Activated CD8-positive, alpha-beta memory T cell treated with anti-CD3 and anti-CD28 coated beads for 36 hours (primary cell): ENCODE measurements around the gene BICD1. TPM values are rescaled to one million over a fixed set of nuclear protein-coding genes. Genes with fewer than 3 reads are reported as not detected.

Experiments used
- CTCF ChIA-PET: fragments of 350-600 bp; sonication (Branson Sonifier 250); formaldehyde crosslinking; loops from one replicate; lab custom pipeline; 2021; ENCODE audit warnings: antibody characterized with exemption; lab: Charles Lee
- POLR2A ChIA-PET: fragments of 350-600 bp; sonication (Branson Sonifier 250); formaldehyde crosslinking; loops from one replicate; lab custom pipeline; 2021; ENCODE audit warnings: antibody characterized with exemption; lab: Charles Lee
- total RNA-seq, 2 experiments: library from RNA; stranded (reverse); gene quantifications; one replicate each; pipeline ENCODE4 v1.2.3, GENCODE V29; 2021

Gene BICD1
- total RNA-seq, 2 experiments from 2014 or later, result 18.7 to 19.4 TPM

GRCh38 chr12:32131666-32132065 is 25.0 kb downstream of the BICD1 start:
- ChIA-PET CTCF (no interaction called here), POLR2A (no interaction called here)

- ChIA-PET POLR2A (interaction anchor here (0.6 to 1.0 kb wide), 4 partner anchors 27 to 1888 kb away, joined by 4 to 6 read pairs (median 4); partner anchors contain the start of gene BICD1), CTCF (no interaction called here)
Measured at GRCh38 chr12:32134101-32134888, 27.6 kb downstream of the BICD1 start.

- CTCF ChIA-PET, result interaction anchor here (0.5 to 1.1 kb wide), 2 partner anchors 176 to 273 kb away, joined by 3 read pairs; no protein-coding TSS in a partner anchor
- POLR2A ChIA-PET, result no interaction called here
Measured at GRCh38 chr12:32135967-32136366, 29.3 kb downstream of the BICD1 start.

GRCh38 chr12:32136404-32136803 is 29.8 kb downstream of the BICD1 start:
- ChIA-PET POLR2A (no interaction called here), CTCF (interaction anchor here (1.1 kb wide), 1 partner anchor 176 kb away, joined by 3 read pairs; no protein-coding TSS in a partner anchor)

- ChIA-PET CTCF (interaction anchor here (1.0 kb wide), 1 partner anchor 79 kb away, joined by 5 read pairs; no protein-coding TSS in a partner anchor), POLR2A (no interaction called here)
Measured at GRCh38 chr12:32139064-32139421, 32.4 kb downstream of the BICD1 start.

- CTCF ChIA-PET, result no interaction called here
- POLR2A ChIA-PET, result no interaction called here
Measured at GRCh38 chr12:32140877-32141276, 34.2 kb downstream of the BICD1 start.

GRCh38 chr12:32145096-32145495 is 38.4 kb downstream of the BICD1 start:
- CTCF ChIA-PET, result no interaction called here

GRCh38 chr12:32146074-32146873 is 39.6 kb downstream of the BICD1 start:
- CTCF ChIA-PET, result no interaction called here
- POLR2A ChIA-PET, result no interaction called here

More at GRCh38 chr12:32145096-32145495, 38.4 kb downstream of the BICD1 start:
- POLR2A ChIA-PET, result no interaction called here

- POLR2A ChIA-PET, result no interaction called here
Measured at GRCh38 chr12:32148372-32148771, 41.7 kb downstream of the BICD1 start.

GRCh38 chr12:32149489-32149888 is 42.8 kb downstream of the BICD1 start:
- CTCF ChIA-PET, result no interaction called here
- POLR2A ChIA-PET, result no interaction called here

More at GRCh38 chr12:32148372-32148771, 41.7 kb downstream of the BICD1 start:
- CTCF ChIA-PET, result no interaction called here

GRCh38 chr12:32151086-32151485 is 44.4 kb downstream of the BICD1 start:
- ChIA-PET CTCF (no interaction called here), POLR2A (no interaction called here)

GRCh38 chr12:32151552-32151951 is 44.9 kb downstream of the BICD1 start:
- POLR2A ChIA-PET, result no interaction called here
- CTCF ChIA-PET, result no interaction called here

- ChIA-PET POLR2A (no interaction called here), CTCF (interaction anchor here (0.6 kb wide), 1 partner anchor 196 kb away, joined by 3 read pairs; no protein-coding TSS in a partner anchor)
Measured at GRCh38 chr12:32155041-32155440, 48.4 kb downstream of the BICD1 start.

GRCh38 chr12:32155961-32156529 is 49.4 kb downstream of the BICD1 start:
- POLR2A ChIA-PET, result no interaction called here

GRCh38 chr12:32158525-32158924 is 51.9 kb downstream of the BICD1 start:
- CTCF ChIA-PET, result interaction anchor here (0.7 kb wide), 1 partner anchor 34 kb away, joined by 5 read pairs; no protein-coding TSS in a partner anchor
- POLR2A ChIA-PET, result no interaction called here

More at GRCh38 chr12:32155961-32156529, 49.4 kb downstream of the BICD1 start:
- CTCF ChIA-PET, result interaction anchor here (0.5 kb wide), 1 partner anchor 114 kb away, joined by 3 read pairs; no protein-coding TSS in a partner anchor

- POLR2A ChIA-PET, result no interaction called here
- CTCF ChIA-PET, result no interaction called here
Measured at GRCh38 chr12:32159381-32159780, 52.7 kb downstream of the BICD1 start.

GRCh38 chr12:32159925-32160324 is 53.3 kb downstream of the BICD1 start:
- ChIA-PET CTCF (no interaction called here), POLR2A (no interaction called here)

GRCh38 chr12:32161058-32161457 is 54.4 kb downstream of the BICD1 start:
- ChIA-PET POLR2A (no interaction called here), CTCF (no interaction called here)

- CTCF ChIA-PET, result no interaction called here
- POLR2A ChIA-PET, result no interaction called here
Measured at GRCh38 chr12:32163596-32163995, 56.9 kb downstream of the BICD1 start.

GRCh38 chr12:32166510-32166909 is 59.9 kb downstream of the BICD1 start:
- POLR2A ChIA-PET, result no interaction called here
- CTCF ChIA-PET, result no interaction called here
